Retinal pigment epithelial cell (primary cell): Measurements from ENCODE around the gene REP15.

Source experiments
- DNase-seq: peaks from one replicate; pipeline ENCODE4 v3.0.0-alpha.2; 2010; ENCODE audit warnings: low read depth
- H3K4me3 ChIP-seq: 2 replicates; pipeline ENCODE4 v1.5.1; 2011; ENCODE audit warnings: mild to moderate bottlenecking, low read length, control low read depth, moderate library complexity
- TF ChIP-seq, protein P1 (sequence below): conservative IDR thresholded peaks from 2 replicates; pipeline ENCODE4 v1.5.1; 2011; ENCODE audit warnings: low read depth, low read length, control low read depth, inconsistent platforms

REP15 gene

DNA sequence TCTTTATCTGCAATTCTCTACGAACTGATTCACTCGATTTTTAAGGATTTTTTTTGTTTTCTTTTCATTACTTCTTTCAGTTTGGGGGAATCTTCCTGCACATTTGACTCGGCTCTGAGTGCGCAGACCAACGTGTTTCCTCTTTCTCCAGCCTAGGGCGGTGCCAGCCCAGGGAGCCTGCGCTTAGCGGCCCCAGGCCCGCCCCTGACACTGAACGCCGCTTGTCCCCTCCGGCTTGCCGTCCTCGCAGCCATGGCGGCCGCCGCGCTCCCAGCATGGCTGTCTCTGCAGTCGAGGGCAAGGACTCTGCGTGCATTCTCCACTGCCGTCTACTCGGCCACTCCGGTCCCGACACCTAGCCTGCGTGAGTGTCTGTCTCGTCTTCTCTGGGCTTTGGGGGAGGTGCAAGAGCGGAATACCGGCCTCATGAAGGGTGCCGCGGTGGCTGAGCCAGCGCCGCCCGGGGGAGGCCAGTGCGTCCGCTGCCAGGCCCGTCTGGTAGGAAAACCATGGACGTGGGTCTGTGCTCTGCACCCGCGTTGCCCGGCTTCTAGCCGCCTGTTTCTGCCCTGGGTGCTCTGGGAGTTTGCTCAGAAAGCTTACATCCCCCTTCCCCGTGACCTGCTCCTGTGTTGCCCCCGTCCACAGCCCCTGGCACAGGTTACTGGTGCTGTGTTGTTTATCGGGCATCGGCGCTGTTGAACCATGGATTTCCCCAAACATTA lies 14.5 kb downstream of the REP15 start, which contains the start of gene MRPS35:
TSS of gene MRPS35 (plus strand) at position 241 of the 725 bp plus-strand sequence. CDS start at position 253, 12 bp downstream.
- TF ChIP-seq, protein P1, sequence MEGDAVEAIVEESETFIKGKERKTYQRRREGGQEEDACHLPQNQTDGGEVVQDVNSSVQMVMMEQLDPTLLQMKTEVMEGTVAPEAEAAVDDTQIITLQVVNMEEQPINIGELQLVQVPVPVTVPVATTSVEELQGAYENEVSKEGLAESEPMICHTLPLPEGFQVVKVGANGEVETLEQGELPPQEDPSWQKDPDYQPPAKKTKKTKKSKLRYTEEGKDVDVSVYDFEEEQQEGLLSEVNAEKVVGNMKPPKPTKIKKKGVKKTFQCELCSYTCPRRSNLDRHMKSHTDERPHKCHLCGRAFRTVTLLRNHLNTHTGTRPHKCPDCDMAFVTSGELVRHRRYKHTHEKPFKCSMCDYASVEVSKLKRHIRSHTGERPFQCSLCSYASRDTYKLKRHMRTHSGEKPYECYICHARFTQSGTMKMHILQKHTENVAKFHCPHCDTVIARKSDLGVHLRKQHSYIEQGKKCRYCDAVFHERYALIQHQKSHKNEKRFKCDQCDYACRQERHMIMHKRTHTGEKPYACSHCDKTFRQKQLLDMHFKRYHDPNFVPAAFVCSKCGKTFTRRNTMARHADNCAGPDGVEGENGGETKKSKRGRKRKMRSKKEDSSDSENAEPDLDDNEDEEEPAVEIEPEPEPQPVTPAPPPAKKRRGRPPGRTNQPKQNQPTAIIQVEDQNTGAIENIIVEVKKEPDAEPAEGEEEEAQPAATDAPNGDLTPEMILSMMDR: no peak
- peak within 1 kb of the TSS; percentile 98 for H3K4me3 ChIP-seq
- peak; percentile 75 for DNase-seq

DNA sequence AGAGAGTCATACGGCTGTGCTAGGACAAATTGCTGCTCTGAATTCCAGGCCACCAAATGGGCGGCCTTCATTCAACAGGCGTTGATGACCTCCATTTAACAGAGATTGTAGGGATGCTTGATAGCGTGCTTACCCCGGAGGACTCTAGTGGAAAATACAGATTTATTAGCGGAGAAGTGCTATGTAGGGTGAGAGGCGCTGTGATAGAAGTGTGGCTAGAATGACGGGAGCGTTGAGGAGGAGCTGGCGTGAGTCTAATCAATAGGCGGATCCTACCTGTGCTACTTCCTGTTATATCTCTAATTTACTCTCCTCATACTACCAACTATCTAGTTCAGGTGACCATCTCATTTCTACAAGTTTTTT lies 15.1 kb downstream of the REP15 start:
- H3K4me3 ChIP-seq: peak overlapping the region; percentile 98
- DNase-seq: no peak
- TF ChIP-seq, protein P1: no peak

DNA sequence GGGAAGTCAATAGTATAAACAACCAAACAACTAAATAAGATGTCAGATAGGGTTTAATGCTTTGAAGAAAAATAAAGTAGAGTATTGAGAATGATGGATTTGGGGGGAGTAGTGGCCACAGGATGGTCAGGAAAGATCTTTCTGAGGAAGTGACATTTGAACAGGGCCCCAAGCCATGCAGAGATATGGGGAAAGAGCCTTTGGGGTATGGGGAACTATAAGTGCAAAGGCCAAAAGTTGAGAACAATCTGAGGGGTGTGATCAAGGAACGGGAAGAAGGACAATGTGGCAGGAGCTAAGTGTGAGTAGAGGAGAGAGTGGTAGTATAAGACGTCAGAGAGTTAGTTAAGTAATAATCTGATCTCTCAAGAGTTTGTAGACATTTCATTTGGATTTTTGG lies 15.7 kb downstream of the REP15 start:
- TF ChIP-seq, protein P1: no peak
- DNase-seq: no peak
- peak overlapping the region; percentile 98 for H3K4me3 ChIP-seq

DNA sequence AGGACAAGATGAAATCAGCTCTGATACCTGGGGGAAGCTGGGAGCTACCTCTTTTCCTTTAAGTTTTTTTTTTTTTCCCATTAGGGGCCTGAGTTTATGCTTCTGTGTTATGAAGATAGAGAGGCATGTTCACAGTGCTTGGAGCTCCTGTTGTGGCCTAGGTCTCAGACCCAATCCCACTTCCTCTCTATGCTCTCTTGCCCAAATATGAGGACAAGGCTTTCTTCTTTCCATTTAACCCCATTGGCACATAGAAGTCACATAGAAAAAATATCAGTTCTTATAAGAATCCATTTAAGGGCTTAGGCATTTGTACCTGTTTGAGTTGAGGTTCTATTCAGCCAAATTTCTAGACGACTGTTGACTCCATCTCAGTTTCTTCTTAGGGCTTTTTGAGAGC lies 27.0 kb downstream of the REP15 start:
- no peak for DNase-seq
- TF ChIP-seq, protein P1: no peak
- H3K4me3 ChIP-seq: no peak overlapping the region

DNA sequence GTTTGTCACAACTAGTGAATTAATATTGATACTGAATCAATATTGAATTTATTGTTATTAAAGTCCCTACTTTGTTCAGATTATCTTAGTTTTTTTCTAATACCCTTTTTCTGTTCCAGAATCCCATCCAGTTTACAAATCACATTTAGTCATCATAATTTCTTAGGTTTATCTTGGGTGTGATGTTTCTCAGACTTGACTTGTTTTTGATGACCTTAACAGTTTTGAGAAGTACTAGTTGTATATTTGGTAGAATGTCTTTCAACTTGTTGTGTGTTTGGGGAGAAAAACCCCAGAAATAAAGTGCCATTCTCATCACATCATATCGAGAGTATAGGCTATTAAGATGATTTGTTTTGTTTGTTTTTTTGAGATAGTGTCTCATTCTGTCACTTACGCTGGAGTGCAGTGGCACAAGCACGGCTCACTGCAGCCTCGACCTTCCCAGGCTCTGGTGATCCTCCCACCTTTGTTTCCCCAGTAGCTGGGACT lies 33.9 kb downstream of the REP15 start:
- no peak for DNase-seq
- TF ChIP-seq, protein P1: no peak

DNA sequence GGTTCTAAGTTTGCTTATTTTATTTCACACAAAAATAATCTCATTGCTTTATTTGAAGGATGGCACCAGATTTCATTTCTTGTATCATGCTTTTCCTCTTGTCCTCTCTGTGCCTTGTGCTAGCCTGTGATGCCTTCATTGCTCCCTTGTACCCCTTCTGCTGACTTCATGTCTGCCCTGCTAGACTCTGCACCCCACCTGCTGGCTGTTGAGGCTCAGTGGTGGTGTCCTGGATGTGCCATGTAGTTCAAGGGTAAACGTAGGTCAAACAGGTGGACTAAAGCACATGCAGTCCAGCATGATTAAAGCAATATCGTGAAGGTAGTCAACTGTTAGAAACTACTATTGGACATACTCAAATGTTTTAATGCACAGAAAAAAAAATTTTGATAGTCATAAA lies 36.0 kb downstream of the REP15 start:
- TF ChIP-seq, protein P1: peak; percentile 40
- no peak for DNase-seq
- no peak overlapping the region for H3K4me3 ChIP-seq

More for the DNA sequence above, 33.9 kb downstream of the REP15 start:
- H3K4me3 ChIP-seq: no peak overlapping the region

DNA sequence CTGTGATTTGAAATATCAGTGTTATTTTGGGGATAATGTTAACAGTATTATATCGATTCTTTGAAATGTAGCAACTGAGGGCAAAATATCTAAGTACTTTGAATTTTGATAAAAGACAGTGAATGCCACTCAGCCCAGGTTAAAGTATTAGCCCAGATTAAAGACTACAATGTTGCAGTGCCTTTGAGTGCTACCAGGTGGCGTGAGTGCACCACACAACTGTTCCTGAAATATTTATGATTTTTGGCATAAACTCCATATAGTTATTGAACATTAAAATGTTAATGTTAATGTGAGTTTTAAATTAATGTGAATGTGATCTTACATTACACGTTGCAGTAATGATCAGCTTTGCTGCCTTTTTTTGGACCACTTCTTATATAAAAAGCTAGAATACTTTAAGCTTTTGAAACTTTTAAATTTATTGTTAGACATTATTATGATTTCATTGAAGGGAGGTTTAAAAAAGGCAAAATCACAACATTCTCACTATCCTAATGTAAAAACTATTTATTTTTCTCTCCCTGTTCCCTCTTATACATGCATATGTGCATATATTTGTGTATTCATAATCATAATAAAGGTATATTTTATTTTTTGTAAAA lies 36.9 kb downstream of the REP15 start:
- TF ChIP-seq, protein P1: peak; percentile 93
- no peak for DNase-seq
- no peak overlapping the region for H3K4me3 ChIP-seq
